NOMO-1 treated with DMSO at 0.1 percent for 48 hours (cell line): Measurements from ENCODE around the gene APOLD1.

Source experiments
- DNase-seq: peaks from one replicate; lab custom pipeline; 2025; ENCODE audit not compliant: unreplicated experiment; lab: John Stamatoyannopoulos, UW

The APOLD1 gene

DNA sequence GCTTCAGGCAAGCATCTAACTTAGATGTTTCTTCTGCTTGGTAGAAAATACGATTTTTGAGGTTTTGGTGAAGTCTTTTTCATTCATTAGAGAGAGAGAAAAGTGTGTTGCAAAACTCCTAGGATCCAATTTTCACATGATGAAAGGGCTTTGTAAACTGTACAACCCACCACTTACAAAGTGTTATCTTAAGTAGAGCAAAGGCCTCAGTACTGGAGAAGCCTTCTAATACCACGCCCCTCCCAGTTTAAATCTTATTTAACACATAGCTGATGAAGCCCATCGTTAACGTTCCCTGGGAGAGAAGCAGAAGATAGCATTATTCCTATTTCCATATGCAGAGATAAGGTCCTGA is 869 bp downstream of the APOLD1 start:
- no peak for DNase-seq

DNA sequence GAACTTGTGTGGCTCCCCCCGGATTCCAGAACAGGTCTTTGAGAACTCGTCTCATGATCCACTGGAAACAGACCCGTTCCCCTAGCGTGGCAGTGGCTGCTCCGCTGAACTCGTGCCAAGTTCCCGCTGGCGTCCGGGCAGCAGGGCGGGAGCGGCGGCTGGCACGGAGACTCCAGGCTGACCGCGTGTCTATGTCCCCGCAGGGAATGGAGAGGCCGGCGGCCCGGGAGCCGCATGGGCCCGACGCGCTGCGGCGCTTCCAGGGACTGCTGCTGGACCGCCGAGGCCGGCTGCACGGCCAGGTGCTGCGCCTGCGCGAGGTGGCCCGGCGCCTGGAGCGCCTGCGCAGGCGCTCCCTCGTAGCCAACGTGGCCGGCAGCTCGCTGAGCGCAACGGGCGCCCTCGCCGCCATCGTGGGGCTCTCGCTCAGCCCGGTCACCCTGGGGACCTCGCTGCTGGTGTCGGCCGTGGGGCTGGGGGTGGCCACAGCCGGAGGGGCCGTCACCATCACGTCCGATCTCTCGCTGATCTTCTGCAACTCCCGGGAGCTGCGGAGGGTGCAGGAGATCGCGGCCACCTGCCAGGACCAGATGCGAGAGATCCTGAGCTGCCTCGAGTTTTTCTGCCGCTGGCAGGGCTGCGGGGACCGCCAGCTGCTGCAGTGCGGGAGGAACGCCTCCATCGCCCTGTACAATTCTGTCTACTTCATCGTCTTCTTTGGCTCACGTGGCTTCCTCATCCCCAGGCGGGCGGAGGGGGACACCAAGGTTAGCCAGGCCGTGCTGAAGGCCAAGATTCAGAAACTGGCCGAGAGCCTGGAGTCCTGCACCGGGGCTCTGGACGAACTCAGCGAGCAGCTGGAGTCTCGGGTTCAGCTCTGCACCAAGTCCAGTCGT is 1.5 kb downstream of the APOLD1 start:
- DNase-seq: no peak

DNA sequence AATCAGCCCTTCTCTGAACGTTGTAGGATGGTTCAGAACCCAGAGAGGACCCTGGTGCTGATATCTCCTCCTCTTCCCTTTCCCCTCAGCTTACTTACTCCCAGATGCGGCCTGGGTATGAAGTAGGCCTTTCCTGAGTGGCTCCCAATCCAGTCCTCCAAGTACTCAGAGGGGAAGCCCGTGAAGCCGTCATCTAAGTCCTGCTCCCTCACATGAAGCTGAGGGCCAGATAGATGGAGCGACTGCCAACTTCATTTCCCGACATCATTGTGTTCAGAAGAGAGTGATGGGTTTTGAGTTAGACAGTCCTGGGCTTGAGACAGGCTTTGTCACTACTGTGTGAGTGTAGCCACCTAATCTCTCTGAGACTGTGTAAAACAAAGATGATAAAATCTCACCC is 2.7 kb downstream of the APOLD1 start:
- DNase-seq: no peak

DNA sequence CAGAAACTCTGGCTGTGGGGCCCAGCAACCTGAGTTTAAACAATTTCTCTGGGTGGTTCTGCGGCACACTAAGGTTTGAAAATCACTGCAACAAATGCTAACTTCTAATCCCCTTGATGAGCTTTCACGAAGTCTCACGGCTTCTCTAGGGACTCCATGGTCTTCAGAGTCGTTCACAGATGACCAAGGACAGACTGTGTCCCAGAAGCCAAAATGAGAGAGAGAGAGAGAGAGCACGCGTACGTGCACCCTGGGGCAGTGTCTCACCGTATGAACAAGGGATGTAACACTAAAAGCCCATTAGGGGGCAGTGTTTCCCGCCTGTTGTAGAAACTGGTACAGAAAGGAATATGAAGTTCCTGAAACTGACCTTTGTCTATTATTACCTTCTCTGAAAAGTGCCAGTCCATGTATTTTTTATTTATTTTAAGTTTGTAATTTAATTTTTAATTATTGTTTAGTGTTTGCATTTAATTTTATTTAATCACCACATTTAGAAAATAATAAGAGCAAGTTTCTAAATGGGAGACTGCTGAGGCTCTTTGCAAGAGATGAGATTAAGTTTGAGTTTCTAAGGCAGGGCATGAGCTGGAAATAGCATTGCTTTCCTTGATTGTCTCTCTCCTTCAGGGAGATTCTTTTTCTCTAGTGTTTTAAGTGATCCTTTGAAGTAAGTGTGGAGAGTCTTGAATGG is 3.4 kb downstream of the APOLD1 start:
- peak; percentile 71 for DNase-seq

DNA sequence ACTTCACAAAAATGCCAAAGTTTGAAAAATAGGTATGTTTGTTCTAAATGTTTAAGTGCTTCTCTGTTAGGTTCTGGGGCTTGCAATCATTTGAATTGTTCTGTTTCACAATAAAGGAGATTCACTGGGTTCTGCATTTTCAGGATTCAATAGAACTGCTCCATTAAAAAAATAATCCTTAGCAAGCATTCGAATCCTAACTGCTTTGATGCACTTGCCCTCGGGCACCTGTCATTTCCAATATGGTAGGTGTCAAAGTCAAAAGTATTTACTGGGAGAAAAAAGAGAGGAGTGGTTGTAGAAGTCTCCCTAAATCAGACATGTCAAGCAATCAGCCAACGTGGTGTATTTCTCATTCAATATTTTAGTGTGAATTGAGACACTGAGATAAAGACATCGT is 5.5 kb downstream of the APOLD1 start:
- DNase-seq: no peak

DNA sequence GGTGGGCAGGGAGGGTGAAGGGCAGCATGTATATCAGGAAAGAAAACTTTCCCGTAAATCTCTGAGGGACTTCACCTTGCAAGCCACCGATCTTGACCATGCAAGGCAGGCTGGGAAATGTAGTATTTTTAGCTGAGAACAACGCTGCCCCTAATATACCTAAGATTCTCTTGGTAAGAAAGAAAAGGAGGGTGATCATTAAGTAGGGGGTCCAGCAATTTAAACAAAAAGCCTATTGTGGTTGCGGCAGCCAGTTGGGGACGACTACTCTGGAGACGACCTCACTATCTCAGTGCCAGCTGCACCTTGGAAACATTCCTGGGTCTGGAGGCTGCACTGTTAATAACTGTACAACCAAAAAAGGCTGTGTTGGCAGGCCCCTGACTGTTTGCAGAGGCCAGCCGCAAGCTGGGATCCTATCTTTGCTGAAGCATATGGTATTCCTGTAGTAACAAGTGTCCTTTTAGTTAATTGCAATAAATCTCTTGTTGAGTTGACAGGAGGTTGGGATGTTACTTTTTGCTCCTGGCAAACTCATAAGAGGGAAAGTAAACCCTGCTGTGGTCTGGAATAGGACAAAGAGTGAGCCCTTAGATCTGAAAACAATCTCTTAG is 6.4 kb downstream of the APOLD1 start:
- DNase-seq: no peak

DNA sequence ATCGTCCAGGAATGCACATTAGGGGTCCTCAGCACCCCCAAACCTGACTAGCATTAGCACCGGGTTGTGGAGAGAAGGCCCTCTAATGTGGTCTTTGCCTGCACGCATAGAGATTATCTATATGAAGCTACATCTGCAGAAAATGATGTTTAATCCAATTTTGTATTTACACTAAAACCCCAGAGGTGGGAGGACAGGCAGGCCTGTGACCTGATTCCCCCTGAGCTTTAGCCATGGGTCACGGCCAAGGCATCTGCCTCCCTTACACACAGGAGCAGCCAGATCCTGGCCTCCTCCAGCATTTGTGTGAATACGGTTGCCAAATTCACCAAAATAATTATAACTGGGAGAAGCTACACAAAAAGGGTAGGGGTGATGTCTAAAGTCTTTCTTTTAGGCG is 7.0 kb downstream of the APOLD1 start:
- DNase-seq: no peak

DNA sequence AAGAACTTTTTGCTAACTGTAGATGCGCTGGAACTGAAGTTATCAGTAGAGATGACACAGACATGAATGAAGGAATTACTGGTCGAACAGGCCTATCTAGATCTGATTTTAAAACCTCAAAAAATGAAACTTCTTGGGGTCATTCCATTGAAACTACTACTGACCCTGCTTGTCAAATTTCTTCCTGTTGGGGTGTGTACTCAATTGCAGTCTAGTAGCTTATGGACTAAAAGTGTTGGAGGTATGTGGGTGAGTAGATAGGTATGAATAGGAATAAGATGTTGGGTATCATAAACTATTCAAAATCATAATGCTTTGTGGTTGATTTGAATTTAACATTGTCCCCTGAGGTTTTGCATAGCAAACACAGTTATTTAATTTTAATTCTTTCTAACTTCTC is 9.2 kb downstream of the APOLD1 start:
- no peak for DNase-seq

DNA sequence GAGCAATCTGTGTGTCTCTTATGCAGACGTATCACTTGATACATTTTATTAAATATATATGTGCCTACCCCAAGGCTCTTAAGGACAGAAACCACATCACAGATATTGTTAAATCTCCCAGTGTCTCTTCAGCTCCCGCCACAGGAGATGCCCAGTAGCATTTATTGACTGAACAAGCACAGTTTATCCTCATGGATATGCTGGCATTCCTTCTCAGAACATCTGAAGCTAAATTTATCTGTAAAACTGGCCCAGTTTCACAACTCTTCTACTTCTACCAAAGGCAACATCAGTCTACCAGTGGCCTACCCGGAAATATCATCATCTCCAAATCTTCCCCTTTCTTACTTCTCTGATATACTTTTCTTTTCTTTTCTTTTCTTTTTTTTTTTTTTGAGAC is 10.7 kb downstream of the APOLD1 start:
- no peak for DNase-seq

DNA sequence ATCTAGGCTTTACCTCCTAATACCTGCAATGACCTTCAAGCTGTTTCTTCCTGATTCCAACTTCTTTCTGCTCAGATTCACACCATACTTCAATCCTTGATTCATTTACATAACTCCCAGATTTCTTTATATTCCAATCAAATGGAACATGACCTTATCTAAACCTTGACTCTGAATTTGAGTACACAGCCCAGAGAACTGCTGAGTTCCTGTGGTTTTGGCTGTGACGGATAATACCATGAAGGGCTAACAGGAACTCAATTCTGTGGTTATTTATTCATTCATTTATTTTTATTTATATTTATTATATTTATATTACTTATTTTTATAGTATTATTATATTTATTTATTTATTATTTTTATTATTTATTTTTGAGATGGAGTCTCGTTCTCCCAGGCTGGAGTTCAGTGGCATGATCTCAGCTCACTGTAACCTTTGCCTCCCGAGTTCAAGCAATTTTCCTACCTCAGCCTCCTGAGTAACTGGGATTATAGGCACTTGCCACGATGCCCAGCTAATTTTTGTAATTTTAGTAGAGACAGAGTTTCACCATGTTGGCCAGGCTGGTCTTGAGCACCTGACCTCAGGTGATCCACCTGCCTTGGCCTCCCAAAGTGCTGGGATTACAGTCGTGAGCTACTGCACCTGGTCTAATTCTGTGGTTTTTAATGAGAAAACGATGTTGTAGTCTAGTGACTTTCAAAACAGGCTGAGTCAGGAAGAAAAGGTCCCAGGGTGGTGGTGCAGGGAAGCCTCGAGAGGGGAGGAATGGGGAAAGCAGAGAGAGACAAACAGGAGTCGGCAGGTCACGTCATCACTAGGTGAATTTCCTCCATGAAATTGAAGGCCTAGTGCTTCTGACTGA is 11.7 kb downstream of the APOLD1 start:
- no peak for DNase-seq

DNA sequence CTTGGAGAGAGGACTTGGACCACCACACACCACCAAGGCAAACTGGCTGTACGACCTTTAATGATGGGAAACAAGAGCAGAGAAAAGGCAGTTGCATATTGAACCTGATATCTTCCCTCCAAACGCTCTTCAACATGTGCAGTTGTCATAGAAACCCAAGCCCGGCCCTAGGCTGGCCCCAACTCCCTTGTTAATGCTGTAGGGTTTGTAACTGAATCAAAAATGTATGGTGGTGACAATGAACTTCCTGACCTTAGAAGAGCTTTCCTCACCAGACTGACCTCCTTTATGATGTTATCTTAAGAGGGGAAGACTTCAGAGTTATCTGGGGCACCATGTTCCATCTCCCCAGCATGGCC is 12.3 kb downstream of the APOLD1 start:
- DNase-seq: no peak

DNA sequence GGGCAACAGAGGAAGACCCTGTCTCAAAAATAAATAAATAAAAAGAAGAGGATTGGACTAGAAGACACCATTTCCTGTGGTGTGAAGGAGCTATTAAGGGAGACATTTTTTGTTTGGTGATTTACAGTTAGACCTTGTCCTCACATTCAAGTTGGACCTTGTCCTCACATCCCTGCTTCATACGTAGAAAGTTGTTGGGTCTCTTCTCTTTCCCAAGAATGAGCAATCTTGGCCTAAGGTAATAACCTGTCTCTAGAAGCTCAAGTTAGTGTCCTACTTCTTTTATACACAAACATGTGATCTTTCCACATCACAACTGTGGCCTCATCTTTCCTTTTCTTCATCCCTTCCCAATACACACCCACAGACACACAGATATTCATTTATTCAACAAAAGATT is 13.0 kb downstream of the APOLD1 start:
- DNase-seq: no peak

DNA sequence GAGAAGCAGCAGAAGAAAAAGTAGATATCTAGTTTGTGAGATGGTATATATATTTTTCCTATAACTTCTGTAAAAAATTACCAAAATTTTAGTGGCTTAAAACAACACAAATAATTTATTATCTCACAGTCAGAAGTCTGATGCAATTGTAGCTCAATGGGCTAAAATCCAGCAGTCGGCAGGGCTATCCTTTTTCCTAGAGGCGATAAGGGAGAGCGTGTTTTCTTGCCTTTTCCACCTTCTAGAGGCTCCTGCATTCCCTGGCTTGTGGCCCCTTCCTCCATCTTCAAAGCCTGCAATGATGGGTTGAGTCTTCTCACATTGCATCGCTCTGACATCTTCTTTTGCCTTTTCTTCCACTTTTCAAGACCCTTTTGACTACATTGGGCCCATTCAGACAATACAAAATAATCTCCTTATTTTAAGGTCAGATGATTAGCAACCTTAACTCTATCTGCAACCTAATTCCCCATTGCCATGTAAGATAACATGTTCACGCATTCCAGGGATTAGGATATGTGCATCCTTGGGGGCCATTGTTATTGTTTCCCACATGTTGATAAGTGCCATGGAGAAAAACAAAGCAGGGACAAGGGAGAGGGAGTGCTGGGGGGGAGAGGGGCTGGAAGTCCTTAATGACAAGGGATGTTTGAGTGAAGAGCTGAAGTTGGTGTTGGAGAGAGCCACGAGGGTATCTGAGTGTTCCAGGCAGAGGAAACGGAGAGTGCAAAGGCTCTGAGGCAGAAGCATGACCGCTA is 13.9 kb downstream of the APOLD1 start:
- no peak for DNase-seq

DNA sequence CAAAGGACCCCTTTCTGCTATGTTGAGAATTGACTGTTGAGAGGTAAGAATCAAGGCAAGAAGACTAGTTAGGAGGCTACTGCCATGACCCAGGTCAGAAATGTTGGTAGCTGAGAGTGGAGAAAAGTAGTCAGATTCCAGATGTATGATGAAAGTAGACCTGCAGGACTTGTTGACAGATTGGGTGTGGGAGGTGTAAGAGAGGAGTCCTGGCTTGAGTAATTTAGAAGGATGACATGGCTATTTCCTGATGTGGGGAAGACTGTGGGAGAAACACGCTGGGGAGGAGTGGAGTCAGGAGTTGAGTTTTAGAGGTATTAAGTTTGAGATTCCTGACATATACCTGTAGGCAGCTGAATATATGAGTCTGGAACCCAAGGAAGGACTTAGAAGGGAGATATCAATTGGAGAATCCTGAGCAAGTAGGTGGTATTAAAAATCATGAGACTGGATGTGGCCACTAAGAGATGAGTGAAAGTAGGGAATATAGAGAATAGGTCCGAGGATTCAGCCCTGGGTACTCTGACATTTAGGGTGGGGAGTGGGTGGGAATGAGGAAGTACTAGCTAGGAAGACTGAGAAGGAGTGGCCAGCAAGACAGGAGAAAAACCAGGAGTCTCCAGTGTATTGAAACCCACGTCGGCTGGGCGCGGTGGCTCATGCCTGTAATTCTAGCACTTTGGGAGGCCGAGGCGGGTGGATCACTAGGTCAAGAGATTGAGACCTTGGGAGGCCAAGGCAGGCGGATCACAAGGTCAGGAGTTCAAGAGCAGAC is 15.1 kb downstream of the APOLD1 start:
- DNase-seq: no peak

DNA sequence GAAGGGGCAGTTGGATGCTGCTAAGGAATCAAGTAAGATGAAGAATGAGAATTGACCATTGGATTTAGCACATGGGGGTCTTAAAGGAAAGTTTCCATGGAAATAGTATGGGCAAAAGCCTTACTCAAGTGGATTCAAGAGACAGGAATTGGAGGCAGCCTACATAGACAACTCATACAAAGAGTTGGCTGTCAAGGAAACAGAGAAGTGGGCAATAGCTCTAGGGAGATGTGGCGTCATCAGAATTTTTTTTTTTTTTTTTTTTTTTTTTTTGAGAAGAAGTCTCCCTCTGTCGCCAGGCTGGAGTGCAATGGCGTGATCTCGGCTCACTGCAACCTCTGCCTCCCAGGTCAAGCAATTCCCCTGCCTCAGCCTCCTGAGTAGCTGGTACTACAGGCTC is 16.2 kb downstream of the APOLD1 start:
- DNase-seq: peak; percentile 8

DNA sequence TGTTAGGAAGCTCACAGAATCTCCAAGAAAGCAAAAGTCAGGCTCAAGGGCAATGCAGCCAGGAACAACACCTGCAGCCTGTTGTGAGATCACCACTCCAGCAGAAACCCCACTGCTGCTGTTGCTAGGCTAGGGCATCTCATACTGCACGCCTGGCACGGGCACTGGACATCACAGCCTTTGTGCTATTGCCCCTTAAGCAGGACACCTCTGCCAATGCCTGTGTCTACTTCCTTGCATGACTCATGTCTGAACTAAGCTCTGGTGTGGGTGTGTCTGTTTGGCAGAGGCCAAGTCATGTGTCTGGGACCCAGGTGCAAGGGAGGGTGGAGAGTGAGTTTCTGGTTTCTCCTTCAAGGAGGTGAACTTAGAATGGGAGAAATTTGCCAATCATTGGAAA is 17.7 kb downstream of the APOLD1 start:
- peak; percentile 72 for DNase-seq

DNA sequence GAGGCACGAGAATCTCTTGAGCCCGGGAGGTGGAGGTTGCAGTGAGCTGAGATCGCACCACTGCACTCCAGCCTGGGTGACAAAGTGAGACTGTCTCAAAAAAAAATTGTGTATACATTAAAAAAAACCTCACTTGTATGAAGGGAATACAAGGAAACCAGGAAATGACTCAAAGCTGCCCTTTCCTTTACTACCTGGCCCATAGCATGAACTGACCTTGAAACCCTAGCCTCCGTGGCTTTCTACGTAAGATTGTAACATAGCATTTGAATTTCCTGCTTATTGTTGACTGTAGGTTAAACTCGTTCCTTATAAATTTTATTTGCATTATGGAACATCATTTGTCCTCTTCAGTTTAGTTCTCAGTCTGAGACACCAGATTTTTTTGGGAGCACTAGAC is 18.6 kb downstream of the APOLD1 start:
- DNase-seq: no peak

DNA sequence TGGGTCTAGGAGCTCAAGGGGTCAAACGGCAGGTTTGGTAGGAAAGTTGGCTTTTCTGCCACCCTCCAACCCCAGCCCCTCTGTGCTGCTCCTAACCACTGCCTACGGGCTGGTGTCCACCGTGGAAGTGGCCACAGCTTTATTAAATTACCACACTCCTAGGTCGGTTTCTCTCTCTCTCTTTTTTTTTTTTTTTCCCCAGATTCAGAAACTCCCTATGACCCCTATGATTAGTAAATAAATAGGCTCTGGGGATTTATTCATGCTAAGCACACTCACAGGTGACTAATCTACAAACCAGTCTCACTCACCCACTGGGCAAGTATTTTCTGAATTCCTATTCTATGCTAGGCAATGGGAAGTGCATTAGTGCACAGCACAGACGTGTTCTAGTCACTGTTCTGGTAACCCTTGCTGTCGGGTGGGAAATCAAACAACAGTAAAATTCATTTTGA is 19.0 kb downstream of the APOLD1 start:
- no peak for DNase-seq

DNA sequence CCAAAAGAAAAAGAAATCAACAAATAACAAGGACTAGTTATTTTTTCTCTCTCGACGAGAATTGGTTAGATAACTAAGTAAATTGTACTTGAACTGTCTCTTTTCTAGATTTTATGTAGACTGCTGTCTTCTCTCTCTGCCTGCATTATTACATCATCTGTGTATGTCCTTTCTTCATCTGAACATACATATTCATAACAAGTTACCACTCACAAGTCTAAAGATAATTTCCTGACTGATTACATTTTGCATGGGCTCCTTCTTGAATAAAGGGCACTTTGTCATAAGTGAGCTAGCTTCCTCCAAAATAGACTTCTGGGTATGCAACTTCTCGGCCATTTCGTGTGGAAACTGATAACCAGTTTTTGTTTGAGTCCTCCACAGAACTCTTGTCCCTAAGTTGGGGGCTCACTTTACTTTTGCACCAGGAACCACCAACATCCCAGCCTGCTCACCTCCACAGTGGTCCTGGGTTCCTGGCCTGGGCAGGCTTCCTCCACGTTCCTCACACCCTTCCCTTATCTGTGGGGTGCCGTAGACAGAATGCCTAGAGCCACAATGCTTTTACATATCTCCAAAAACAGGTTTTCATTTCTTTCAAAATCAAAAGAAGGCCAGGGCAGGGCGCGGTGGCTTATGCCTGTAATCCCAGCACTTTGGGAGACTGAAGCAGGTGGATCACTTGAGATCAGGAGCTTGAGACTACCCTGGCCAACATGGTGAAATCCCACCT is 21.5 kb downstream of the APOLD1 start:
- no peak for DNase-seq
